GM13977 (cell line): ENCODE results near the gene HEPHL1.

Experiments used
- DNase-seq: peaks from one replicate; pipeline ENCODE4 v3.0.0; 2012; ENCODE audit warnings: low spot score
- in situ Hi-C: fragments of 300-500 bp; cut with MboI; formaldehyde crosslinking; loops from one replicate; pipeline ENCODE4 v1.12.0; 2022; ENCODE audit warnings: low sequenced_read_pairs, low pct_unique_long_range_greater_than_20kb, mixed read lengths, inconsistent platforms; ENCODE audit not compliant: unreplicated experiment
- TF ChIP-seq, protein P1 (sequence below): IDR thresholded peaks from 2 replicates; pipeline ENCODE4 v1.5.1; 2012; ENCODE audit warnings: mild to moderate bottlenecking, control low read depth; ENCODE audit not compliant: insufficient read depth; ENCODE audit errors: extremely low read depth, missing control alignments

Gene HEPHL1

DNA sequence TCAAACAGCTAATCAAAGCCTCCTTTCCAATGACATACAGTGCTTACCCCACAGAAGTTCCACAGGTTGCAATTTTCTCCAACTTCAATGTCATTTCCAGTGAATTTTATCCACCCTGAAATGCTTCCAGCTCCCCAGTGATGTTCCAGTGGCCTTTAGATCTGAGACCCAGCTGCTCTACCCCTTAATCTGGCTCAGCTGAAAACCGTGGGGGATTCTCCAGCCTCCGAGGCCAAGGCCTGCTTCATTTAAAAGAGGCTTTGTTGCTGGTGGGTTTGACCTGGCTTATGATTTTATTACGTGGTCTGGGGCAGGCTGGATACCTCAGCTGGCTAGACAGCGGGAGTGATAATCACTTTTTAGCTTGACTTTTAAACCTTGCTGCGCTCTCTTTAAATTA is 10.9 kb downstream of the HEPHL1 start:
- TF ChIP-seq, protein P1, sequence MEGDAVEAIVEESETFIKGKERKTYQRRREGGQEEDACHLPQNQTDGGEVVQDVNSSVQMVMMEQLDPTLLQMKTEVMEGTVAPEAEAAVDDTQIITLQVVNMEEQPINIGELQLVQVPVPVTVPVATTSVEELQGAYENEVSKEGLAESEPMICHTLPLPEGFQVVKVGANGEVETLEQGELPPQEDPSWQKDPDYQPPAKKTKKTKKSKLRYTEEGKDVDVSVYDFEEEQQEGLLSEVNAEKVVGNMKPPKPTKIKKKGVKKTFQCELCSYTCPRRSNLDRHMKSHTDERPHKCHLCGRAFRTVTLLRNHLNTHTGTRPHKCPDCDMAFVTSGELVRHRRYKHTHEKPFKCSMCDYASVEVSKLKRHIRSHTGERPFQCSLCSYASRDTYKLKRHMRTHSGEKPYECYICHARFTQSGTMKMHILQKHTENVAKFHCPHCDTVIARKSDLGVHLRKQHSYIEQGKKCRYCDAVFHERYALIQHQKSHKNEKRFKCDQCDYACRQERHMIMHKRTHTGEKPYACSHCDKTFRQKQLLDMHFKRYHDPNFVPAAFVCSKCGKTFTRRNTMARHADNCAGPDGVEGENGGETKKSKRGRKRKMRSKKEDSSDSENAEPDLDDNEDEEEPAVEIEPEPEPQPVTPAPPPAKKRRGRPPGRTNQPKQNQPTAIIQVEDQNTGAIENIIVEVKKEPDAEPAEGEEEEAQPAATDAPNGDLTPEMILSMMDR: no peak
- DNase-seq: no peak
- in situ Hi-C loops: no loop called here

DNA sequence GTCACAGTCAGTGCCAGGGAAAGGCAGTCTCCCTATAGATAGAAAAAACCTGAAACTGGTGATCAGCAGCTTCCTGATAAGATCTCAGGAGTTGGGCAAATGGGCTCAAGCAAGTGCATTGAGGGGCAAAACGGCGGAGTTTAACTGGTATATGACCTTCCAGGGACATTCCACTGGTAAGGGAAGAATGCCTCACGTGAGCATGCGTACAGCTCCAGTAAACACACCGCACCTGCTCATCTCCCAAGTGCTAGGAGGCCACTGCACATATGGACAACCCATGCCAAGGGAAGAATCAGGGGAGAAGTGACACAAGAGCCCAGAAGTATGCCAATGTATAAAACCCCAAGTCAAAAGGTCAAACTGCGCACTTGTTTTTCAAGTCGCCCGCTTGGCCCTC is 11.6 kb downstream of the HEPHL1 start:
- in situ Hi-C loops: no loop called here
- TF ChIP-seq, protein P1: no peak
- no peak for DNase-seq

DNA sequence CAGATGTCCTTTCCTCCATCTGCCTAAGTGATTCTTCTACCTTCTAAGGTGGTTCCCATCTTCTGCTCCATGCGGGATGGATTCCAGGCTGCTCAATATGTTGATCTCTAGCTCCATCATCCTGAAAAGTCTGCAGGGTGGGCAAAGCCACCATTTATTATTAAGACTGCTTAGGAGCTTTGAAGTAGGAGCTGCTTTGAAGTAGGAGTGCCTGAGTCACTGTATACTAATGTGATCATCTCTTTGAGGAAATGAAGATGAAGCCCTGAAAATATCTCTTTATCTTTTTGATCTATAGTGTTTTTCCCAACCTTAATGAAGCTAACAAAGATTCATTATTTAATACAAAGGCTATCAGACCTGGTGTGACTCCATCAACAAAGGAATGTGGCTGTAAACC is 13.1 kb downstream of the HEPHL1 start:
- in situ Hi-C loops: no loop called here
- DNase-seq: no peak
- TF ChIP-seq, protein P1: no peak

DNA sequence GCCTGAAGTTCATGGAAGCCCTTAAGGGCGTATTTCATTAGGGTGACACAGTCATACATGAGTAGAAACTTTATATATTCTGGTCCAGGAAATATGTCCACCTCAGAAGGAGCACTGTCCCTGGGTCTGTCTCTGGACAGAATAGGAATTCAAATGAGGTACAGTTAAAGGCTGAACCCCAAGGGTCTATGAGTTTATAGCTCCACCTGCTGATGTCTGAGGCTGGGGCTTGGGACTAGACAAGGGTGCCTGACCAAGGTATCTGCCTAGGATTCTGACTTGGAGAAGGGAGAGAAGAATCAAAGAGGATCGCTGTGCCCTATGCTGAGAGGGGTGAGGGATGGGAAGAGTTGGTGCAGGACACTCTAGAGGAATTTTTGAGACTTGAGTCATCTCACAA is 14.9 kb downstream of the HEPHL1 start:
- in situ Hi-C loops: no loop called here
- TF ChIP-seq, protein P1: no peak
- DNase-seq: no peak

DNA sequence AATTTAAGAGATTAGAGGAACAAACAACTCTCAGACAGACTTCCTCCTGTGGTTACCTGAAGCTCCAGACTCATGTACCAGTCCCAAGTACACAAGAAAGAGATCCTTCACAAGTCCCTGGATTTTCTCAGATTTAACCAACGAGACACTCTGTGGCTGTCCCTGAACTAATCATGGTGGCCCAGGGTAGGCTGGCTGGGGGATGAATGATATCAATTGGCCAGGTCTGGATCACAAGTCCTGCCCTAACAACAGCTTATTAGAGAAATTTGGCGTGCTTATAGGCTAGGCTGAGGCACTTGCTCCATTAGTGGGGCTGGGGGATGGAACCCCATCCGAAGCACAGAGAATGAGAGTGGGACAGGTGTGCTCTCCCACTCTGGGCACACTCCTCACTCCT is 22.1 kb downstream of the HEPHL1 start:
- in situ Hi-C loops: no loop called here
- no peak for DNase-seq
- TF ChIP-seq, protein P1: no peak

DNA sequence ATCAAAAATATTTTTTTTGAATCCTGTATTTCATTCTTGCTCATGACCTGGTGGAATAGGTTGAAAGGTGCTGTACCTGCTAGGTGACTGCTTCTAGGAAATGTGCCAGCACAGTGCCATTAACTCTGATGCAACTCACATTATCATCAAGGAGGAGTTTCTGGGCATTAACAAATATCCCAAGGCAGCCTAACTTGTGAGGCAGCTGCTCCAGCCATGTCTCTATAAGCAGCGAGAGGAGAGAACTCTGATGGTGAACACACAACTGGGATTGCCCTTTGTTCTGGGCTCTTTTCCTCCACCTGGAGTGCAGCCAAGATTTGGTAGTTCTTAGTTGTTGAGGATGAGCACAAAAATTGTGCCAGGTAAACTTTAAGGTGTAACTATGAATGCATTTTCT is 25.6 kb downstream of the HEPHL1 start:
- no peak for DNase-seq
- TF ChIP-seq, protein P1: no peak
- in situ Hi-C loops: no loop called here

DNA sequence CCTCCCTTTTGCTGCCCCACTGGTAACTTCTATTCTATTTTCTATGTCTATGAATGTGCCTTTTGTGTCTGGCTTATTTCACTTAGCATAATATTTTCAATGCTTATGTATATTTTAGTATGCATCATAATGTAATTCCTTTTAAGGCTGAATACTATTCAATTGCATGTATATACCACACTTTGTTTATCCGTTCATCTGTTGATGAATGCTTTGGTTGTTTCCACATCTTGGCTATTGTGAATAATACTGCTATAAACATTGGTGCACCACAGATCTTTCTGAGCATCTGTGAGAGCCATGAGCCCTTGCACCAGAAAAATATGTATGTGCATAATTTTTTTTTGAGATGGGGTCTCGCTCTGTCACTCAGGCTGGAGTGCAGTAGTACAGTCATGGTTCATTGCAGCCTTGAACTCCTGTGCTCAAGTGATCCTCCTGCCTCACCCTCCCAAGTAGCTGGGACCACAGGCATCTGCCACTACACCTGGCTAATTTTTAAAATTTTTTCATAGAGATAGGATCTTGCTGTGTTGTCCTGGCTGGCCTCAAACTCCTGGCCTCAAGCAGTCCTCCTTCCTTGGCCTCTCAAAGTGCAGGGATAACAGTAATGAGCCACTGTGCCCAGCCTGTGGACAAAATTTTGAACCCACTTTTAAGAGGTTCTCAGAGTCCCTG is 27.0 kb downstream of the HEPHL1 start:
- no peak for DNase-seq
- TF ChIP-seq, protein P1: no peak
- in situ Hi-C loops: no loop called here
